Endothelial cell of hepatic sinusoid (primary cell): Measurements from ENCODE around the gene MPPED1.

ENCODE experiments used
- in situ Hi-C: cut with HindIII; loops from 2 replicates; pipeline ENCODE4 v1.10.0; 2017; ENCODE audit warnings: low sequenced_read_pairs

Gene MPPED1

DNA sequence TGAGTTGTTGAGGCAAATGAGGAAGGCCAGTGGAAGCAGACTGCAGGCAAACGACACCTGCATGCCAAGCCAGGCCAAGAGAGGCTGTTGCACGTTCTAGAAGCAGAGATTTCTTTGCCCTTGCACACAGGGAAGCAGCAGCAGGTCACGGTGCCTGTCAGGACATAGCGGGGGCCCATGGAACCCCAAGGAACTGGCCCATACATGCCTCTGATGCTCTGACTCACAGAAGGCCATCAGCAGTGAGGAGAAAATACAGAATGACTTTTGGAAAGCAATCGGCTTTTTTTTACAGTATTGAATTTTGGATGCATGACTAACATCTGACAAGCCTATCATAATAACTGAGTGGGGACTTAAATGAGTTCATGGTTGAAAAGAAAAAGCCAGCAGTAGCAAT lies 123.9 kb downstream of the MPPED1 start:
- in situ Hi-C loops: no loop called here

DNA sequence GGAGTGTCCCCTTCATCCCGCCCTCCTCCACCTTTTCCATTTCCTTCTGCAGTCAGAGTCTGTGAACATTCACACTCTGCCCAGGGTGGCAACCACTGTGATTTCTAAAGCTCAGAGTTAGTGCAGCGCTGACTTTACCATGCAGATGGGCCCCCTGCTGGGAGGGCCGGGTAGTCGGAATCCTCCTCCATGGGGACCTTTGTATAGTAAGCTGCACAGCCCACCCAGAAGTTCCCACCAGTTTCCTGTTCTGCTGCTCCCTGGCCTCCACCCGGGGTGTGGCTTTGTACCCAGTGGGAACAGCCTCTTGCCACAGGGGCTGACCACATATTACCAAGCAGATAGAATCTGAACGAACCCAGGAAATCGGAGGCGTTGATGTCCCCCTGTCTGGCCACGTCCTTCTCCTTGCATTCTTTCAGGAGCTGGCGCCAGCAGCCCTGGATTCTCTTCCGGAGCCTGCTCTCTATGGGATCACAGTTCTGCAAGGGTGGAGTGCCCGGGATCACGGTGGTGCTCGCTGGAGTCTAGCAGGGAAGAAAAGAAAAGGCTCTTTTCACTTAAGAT lies 125.3 kb downstream of the MPPED1 start:
- in situ Hi-C loops: no loop called here

DNA sequence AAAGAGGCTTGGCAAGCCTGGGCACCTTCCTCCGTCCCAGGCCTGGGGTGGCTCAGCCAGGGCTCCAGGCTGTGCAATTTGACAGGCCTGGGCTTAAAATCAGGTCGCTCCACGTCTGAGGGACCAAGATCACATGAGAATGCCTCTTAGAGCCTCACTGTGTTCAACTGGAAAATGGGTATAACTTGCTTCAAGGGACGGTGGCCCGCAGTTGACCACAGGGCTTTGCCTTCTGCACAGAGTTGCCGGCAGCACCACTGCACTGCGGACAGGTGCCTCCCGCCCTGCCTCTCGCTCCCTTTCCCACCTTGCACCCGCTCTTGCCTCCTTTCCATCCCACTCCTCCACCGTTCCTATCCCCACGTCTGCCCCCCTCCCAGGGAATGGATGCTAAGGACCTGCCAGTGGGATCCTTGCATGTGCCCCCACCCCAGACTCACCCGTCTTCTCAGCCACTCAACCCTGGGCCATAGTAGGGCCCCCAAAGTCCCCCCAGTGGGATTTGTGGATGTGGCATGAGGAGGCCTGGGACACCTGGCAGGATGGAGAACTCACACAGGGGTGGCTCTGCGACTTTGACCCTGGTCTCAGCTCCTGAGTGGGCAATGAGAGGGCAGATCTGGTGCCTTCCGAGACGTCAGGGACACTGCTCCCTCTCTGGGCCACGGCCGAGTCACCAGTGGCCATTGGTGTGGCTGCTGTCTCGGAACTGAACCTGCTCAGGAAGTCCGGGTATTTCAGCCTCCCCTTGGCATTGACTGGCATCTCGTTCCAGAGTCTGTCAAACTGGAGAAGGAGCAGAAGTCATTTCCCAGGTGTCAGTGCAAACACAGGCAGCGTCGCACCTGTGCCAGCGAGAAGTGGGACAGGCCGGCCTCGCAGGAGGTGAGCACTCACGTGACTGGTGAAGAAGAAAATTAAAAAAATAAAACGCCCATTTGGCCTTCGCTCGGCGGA lies 128.0 kb downstream of the MPPED1 start:
- in situ Hi-C loops: loop anchor here (5.0 to 10.0 kb wide), 3 partner anchors 87 to 175 kb away; no protein-coding TSS in a partner anchor

DNA sequence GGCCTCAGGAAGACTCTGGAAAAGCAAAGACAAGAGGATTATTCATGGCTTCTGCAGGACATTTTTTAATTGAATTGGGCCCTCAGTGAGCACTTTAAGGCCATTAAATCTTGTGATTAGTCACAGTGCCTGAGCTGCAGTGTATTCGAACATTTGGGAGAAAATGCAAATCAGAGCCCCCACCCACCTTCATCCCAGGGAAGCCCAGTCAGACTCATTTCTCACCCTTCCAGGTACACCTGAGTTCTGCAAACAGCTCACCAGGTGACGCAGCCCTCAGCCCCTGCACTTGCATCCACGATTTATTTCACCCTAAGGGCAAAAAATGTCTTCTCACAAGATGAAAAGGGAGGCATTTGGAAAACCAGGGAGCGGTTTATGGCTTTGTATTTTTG lies 128.7 kb downstream of the MPPED1 start:
- in situ Hi-C loops: loop anchor here (5.0 to 10.0 kb wide), 3 partner anchors 87 to 174 kb away; no protein-coding TSS in a partner anchor

DNA sequence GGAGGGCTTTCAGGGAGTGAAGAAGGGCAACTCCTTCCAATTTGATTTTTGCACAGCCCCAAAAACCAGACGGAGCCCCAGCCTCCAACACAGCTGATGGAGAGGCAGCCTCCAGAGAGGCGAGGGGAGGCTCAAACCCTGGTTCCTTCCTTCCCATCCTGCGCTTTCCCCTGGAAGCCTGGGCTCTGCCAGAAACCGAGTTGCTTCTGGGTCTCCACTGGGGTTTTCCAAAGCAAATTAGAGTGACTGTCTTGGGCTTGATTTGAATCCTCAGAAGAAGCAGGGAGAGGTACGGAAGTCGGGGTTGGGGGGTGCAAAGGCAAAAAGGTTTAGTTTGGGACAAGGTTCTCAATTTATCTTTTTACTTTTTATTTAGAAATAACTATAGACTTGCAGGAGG lies 129.2 kb downstream of the MPPED1 start:
- in situ Hi-C loops: loop anchor here (5.0 to 10.0 kb wide), 3 partner anchors 86 to 174 kb away; no protein-coding TSS in a partner anchor

DNA sequence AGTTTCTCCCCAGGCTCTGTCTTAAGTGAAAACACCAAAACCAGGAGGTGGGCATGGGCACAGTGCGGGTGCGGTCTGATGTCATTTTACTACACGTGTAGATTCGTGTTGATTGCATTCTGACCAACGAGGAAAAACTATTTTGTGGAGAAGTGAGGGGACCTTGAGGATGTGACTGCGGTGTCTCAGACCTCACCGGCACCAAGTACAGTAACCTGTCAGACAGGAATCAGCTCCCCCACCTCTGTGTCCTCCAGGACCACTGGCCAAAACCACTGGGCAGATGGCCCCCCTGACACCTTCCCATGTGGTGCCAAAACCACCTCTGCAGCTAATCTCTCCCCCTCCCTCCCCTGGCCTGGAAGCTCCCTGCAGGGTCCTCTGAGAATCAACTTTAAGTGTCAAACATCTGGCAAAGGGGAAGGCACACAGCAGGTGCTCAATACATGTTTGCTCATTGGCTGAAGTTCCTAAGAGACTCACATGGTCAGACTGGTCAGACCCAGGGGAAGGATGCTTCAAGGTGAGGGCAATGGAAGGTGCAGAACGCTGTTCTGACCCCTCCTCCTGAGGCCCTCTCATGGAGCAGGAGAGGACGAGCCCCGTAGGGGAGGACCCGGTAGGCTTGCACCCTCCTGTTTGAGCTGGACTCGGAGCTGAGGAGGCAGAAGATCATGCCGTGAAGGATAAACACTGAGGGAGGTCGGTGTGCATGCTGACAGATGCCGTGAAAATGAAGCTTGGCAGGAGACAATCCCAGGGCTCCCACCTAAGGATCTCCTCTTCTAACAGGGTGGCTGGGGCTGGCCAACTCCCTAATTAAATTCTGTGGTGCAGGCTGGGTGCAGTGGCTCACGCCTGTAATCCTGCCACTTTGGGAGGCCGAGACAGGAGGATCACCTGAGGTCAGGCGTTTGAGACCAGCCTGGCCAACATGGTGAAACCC lies 129.9 kb downstream of the MPPED1 start:
- in situ Hi-C loops: loop anchor here (5.0 to 10.0 kb wide), 3 partner anchors 86 to 173 kb away; no protein-coding TSS in a partner anchor

DNA sequence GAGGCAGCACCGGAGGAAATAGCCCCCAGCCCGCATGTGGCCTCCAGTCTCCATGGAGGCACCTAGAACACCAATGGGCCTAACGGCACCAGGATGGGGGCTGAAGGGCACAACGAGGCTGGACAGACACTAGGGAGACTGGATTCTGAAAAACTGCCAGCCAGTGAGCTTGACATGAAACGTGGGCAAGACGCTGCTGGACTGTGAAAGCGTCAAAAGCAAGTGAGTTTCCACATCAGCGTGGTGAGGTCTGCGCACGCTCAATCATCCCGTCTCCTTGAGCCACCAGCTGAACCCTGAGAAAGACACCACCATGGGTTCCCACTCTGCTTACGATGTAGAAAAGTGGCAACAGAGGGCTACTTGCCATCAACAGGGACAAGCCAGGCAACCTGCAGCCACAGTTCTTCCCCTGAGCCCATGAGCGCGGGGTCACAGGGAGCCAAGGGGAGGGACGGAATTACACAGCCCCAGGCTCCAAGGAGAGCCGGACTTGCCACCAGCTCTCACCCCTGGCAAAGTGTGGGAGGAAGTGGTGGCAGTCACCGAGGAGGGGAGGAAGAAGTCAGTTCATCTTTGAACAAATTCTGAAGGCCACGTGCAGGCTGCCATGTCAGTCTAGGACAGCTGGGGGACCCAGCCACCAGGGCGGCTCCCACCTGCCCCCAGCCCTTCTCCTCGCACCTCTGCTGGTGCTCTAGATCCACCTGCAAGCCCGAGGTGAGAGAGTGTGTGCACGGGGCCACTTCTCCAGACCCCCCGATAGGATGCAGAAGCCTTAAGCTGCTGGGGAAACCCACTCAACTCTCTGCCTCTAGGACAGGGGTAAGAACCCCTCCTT lies 131.1 kb downstream of the MPPED1 start:
- in situ Hi-C loops: loop anchor here (5.0 to 10.0 kb wide), 3 partner anchors 84 to 172 kb away; no protein-coding TSS in a partner anchor

DNA sequence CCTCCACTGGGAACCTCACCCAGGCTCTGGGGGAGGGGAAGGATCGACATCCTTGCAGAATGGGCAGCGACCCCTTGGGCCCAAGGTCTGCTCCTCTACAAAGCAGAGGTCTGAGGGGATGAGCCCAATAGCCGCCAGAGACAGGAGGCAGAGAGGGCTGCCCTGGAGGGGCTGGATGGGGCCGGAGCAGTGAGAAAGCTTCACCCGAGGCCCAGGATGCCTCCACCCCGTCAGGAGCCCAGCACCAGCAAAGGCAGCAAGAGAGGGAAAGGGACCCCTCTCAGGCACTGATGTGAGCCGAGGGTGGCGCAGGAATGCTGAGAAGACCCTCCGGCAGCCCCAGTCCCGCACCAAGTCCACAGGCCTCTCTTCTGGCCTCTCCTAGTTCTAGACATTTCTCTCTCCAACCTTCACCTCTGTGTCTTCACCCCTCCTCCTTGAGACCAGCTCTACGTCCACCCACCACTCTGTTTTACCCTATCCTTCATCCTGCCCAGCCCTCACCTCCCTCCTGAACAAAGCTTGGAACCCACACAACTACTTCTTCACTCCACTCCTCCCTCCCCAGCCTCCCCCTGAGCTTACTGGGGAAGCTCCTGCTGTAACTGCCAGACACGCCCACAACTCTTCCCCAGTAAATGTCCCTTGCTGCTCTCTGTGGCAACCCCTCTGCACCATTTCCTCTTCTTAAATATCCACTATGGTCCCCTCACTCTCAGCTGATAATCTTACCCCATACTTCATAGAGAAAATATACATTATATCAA lies 131.9 kb downstream of the MPPED1 start:
- in situ Hi-C loops: loop anchor here (5.0 to 10.0 kb wide), 3 partner anchors 84 to 171 kb away; no protein-coding TSS in a partner anchor

DNA sequence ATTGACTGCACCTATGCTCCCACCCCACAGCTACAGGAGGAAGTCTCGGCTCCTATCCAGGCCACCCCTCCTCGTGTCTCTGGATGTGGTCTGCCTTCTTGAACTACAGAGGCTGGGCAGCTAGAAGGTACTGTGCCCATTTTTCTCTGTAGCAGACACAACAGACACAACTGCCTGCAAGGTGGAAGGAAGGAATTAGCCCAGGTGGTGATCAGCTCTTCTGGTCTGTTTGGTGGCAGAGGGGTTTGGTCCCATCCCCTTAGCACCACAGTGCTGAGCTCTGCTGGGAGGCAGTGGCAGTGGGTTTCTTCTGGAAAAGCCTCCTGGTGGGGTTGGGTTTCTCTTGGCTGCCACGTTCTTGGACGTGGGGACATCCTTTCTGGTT lies 132.5 kb downstream of the MPPED1 start:
- in situ Hi-C loops: loop anchor here (5.0 to 10.0 kb wide), 3 partner anchors 83 to 171 kb away; no protein-coding TSS in a partner anchor

DNA sequence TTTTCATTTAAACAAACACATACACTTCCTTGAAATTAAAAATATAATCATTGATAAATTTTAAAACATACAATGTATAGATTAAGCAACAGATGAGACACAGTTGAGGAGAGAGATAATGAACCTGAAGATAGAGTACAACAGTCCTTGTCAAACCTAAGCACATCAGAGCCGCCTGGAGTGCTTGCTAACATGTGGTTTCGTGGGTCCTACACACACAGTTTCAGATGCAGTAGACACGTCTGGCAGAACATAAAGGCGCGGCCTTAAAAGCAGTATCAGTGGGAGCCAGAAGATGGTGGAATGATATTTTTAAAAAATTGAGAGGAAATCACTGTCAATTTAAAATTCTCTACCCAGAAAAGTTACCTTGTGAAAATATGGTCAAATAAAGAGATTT lies 134.4 kb downstream of the MPPED1 start:
- in situ Hi-C loops: loop anchor here (10.0 kb wide), 1 partner anchor 169 kb away; no protein-coding TSS in a partner anchor

DNA sequence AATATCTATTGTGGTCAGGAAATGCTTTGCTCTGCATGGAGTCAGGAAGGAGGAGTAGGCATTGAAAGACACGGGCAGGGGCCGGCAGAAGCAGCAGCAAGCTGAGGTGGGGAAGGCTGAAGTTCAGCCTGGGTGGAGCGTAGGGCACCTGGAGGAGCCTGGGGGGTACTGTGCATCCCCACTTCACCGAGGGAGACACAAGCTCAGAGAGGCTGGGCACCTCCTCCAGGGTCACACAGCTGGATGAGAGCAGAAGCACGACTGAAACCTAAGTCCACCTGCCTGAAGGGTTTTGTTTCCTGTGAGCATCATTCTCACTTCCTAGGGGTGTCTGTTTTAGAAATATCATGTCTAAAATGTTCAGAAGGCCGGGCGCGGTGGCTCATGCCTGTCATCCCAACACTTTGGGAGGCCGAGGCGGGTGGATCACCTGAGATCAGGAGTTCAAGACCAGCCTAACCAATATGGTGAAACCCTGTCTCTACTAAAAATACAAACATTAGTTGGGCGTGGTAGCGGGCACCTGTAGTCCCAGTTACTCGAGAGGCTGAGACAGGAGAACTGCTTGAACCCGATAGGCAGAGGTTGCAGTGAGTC lies 138.3 kb downstream of the MPPED1 start:
- in situ Hi-C loops: no loop called here

DNA sequence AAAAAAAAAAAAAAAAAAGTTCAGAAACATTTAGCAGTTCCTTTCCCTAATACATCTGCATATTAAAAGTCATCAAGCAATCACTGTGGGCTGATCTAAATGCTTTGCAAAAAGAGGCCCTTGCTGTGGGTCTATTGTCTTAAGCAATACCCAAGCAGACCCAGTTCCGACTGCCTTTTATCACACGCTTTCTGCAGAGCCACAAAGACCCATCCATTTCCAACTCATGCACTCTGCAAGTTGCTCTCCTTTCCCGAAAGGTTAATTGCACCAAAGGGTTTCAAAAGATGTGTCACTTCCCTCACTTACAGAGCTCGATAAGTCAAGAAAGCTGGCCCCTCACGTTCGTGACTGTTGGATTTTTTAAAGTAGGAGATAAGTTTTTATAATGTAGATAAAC lies 138.9 kb downstream of the MPPED1 start:
- in situ Hi-C loops: no loop called here

DNA sequence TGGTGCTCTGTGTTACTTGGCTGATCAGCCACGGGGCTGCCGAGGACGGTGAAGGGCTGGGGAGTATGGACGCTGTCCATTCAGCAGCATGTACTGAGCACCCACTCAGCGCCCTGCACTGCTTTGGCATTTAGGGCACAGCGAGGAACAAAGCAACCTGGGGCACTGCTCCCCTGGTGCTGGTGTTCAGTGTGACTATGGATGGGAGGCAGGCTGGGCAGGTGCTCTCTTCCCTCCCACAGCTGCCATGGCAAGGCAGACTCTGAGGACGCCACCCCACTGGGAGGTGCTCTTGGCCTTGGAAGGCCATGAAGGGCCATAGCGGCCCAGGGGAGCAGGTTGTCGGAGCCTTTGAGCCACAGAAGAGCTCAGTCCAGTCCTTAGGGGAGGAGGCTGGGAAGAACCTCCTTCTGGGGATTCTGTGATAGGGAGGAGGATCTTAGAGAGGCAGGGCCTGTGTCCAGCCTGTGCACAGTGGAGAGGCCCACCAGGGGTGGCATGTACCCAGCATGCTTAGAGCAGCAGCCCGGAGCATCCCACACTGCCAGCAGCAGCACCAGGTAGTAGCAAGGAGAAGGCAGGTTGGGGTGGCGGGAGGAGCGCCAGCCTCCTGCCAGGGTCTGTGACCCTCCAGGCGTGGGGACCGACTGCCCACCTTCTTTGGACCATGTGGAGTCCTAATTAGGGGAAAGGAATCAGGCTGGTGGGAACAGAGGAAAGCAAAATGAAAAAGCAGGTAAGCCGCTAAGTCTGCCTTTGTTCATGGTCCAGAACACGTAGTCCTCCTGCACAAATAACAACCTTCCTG lies 141.8 kb downstream of the MPPED1 start:
- in situ Hi-C loops: no loop called here

DNA sequence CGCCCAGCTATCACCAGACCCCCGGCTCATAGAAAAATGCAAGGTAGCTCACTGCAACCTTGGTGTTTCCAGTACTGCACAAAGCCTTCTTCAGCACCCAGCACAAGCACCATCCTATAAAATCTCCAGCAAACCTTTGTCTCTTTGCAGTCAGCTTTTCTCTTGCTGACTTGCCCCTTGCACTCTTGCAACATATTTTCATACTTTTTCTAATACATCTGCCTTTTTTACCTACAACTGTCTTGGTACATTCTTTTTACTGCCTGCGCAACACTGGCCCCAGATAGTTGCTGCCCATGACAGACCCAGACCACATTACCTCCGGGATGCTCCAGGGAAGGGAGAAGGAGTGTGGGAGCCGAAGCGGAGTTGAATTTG lies 142.4 kb downstream of the MPPED1 start:
- in situ Hi-C loops: no loop called here

DNA sequence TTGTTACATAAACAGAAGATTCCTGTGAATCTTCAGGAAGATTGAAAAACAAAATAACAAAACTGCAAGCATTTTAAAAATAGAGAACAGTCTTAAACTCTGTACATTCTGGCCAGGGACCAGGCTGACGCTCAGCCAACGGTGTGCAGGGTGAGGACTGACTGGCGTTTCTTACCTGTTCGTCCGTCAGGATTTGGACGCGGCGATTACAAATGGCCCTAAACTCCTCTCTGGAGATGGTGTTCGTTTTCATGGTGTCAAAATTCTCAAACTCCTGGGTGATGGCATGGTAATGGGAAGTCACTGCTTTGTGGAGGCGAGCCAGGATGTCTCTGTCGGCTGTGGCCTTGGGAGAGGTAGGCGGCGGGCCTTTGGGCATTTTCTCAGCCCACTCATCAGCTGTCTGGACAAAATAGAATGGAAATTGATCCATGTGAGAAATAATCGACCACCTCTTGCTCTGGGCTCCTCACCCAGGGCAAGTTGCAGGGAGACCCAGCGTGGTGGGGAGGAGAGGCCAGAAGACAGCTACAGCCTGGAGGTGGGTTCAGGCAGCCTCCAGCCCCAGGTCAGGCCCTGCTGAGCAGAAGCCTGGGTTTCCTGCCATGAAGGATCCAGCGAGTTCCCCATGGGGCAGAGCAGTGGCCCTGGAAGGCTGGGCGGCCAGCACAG lies 143.0 kb downstream of the MPPED1 start:
- in situ Hi-C loops: no loop called here

DNA sequence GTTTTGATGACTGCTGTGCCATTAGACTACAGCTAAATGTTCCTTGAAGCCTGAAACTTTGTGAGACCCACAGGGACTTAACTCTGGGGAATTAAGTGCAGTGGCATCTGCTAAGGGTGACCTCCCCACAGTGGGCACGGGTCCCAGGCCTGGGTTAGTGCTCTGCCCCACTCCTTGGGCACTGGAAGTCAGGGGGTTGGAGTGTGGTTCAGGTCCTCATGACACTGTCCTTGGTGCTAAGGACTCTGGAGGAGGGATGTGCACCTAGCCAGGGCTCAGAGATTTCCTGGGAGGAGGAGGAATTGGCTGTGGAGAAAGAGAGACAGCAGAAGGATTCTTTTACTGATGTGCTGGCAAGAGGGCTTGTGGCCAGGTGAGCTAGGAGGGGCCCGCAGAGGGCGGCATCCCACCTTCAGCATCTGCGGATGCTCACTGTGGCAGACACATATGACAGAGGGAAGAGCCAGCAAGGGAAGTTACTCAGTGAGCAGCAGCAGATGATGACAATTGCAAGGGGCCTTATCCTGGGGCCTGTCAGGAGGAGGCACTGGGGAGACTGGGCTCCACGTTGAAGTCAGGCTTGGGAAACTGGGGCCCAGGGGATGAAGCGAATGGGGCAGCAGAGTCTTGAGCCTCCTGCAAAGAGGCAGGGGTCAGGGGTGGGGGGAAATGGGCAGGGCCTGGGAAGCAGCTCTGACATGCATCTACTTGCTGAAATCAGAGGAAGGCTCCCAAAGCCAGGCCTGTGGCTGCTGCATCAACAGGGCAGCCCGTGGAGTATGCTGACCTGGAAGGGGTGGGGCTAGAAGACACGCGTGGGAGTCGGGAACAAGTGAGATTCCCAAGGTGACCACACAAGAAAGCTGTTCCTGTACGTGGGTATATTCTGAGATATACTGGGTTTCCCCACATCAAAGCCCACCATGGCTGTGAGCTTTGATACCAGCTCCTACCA lies 144.0 kb downstream of the MPPED1 start:
- in situ Hi-C loops: no loop called here
